Keratinocyte (primary cell): ENCODE results near the gene HSPG2. TPM values are rescaled to one million over a fixed set of nuclear protein-coding genes. Genes with fewer than 3 reads are reported as not detected.

Experiments
- DNase-seq: peaks from one replicate; pipeline ENCODE4 v3.0.0-alpha.2; 2011; ENCODE audit warnings: low read depth, missing footprints, low spot score
- FAIRE-seq: peaks from 2 replicates; lab custom pipeline; 2011; peaks lifted over from hg19 to GRCh38; lab: Jason Lieb, UNC
- H2AFZ ChIP-seq: 2 replicates; pipeline ENCODE4 v1.6.0; 2012; ENCODE audit warnings: low read length, control low read depth, inconsistent platforms; ENCODE audit not compliant: control insufficient read depth
- H3K27ac ChIP-seq: 2 replicates; pipeline ENCODE4 v1.5.1; 2011; ENCODE audit warnings: low read length; ENCODE audit not compliant: control insufficient read depth, insufficient read depth
- H3K27me3 ChIP-seq: 3 replicates; pipeline ENCODE4 v1.6.0; 2011; ENCODE audit warnings: low read length; ENCODE audit not compliant: control insufficient read depth, insufficient read depth; ENCODE audit errors: extremely low read depth
- H3K36me3 ChIP-seq, 2 experiments: 2 replicates in 1 of 2; 3 replicates in 1 of 2; pipeline ENCODE4 v1.5.1; 2011; ENCODE audit warnings: low read length in 2 of 2, mild to moderate bottlenecking in 1 of 2; ENCODE audit not compliant: control insufficient read depth in 2 of 2, insufficient read depth in 2 of 2; ENCODE audit errors: extremely low read depth in 1 of 2
- H3K4me1 ChIP-seq: 3 replicates; pipeline ENCODE4 v1.5.1; 2011; ENCODE audit warnings: low read length; ENCODE audit not compliant: control insufficient read depth, insufficient read depth; ENCODE audit errors: extremely low read depth
- H3K4me2 ChIP-seq: 3 replicates; pipeline ENCODE4 v1.6.0; 2011; ENCODE audit warnings: low read depth, low read length; ENCODE audit not compliant: control insufficient read depth, insufficient read depth; ENCODE audit errors: extremely low read depth
- H3K4me3 ChIP-seq, 3 experiments: fragments of 200-600 bp in 1 of 3; sonication (generic) in 1 of 3; 2 replicates in 2 of 3; 3 replicates in 1 of 3; pipeline ENCODE4 v1.5.1; 2011 to 2016; ENCODE audit warnings: low read length in 3 of 3, mild to moderate bottlenecking in 3 of 3, control low read depth in 2 of 3, inconsistent platforms in 1 of 3, low read depth in 1 of 3, mixed read lengths in 1 of 3, mixed run types in 1 of 3, moderate library complexity in 1 of 3; ENCODE audit not compliant: control insufficient read depth in 2 of 3, insufficient read depth in 2 of 3; ENCODE audit errors: extremely low read depth in 1 of 3
- H3K79me2 ChIP-seq: 2 replicates; pipeline ENCODE4 v1.6.0; 2012; ENCODE audit warnings: low read length; ENCODE audit not compliant: control insufficient read depth, insufficient read depth
- H3K9ac ChIP-seq: 3 replicates; pipeline ENCODE4 v1.6.0; 2011; ENCODE audit warnings: low read length; ENCODE audit not compliant: control insufficient read depth, insufficient read depth; ENCODE audit errors: extremely low read depth
- H3K9me1 ChIP-seq: 3 replicates; pipeline ENCODE4 v1.6.0; 2011; ENCODE audit warnings: low read length; ENCODE audit not compliant: control insufficient read depth, insufficient read depth; ENCODE audit errors: extremely low read depth
- H3K9me3 ChIP-seq: 2 replicates; pipeline ENCODE4 v1.5.1; 2012; ENCODE audit warnings: low read depth, low read length; ENCODE audit not compliant: control insufficient read depth
- H4K20me1 ChIP-seq: 3 replicates; pipeline ENCODE4 v1.6.0; 2011; ENCODE audit warnings: low read length; ENCODE audit not compliant: control insufficient read depth, insufficient read depth; ENCODE audit errors: extremely low read depth
- EZH2 ChIP-seq: IDR thresholded peaks from one replicate; pipeline ENCODE4 v1.6.1; 2012; ENCODE audit warnings: inconsistent platforms, mild to moderate bottlenecking, low read length, moderate library complexity
- dilution Hi-C: fragments of 300-500 bp; cut with MboI; formaldehyde crosslinking; loops from one replicate; pipeline ENCODE4 v1.7.0; 2020; ENCODE audit warnings: low sequenced_read_pairs; ENCODE audit not compliant: extremely low pct_ligation_motif_present
- polyA plus RNA-seq, 5 experiments: library from polyadenylated mRNA; depleted of rRNA in 3 of 5; stranded (reverse) in 3 of 5; stranded (forward) in 1 of 5; unstranded in 1 of 5; fragments of >200 nt; gene quantifications; 1 replicate in 1 of 5; 2 replicates in 3 of 5; 3 replicates in 1 of 5; pipeline versions ENCODE4 v1.2.1 to v1.2.3, GENCODE V29; 2011 to 2012; ENCODE audit warnings: missing spikeins in 2 of 5, low read depth in 1 of 5, low replicate concordance in 1 of 5
- TF ChIP-seq, protein P1 (sequence below), 3 experiments: IDR thresholded peaks in 1 of 3; conservative IDR thresholded peaks in 1 of 3; optimal IDR thresholded peaks in 1 of 3; 2 replicates in 2 of 3; 3 replicates in 1 of 3; pipeline versions ENCODE3 to v1.5.1; 2011; ENCODE audit warnings: low read length in 3 of 3, mild to moderate bottlenecking in 3 of 3, moderate library complexity in 2 of 3, control low read depth in 1 of 3, inconsistent platforms in 1 of 3; ENCODE audit not compliant: insufficient read depth in 2 of 3; ENCODE audit errors: extremely low read depth in 1 of 3

The HSPG2 gene
- polyA plus RNA-seq, 1 donor (not counting 4 experiments of a cell fraction or from before 2014, with no cell fraction given) = 9.0 TPM

GRCh38 chr1:21888500-21888899 is 48.6 kb downstream of the HSPG2 start:
- Histone ChIP-seq H3K4me1 (no peaks in the 10 kb centered on the region), H3K4me3 (no peak overlapping the region), H3K4me2 (no peak overlapping the region), H3K27ac (no peak overlapping the region), H3K9me1 (no peaks in the 10 kb centered on the region), H3K79me2 (no peaks in the 10 kb centered on the region), H3K36me3 (peaks cover 7 to 54% of the 10 kb centered on the region in 2 experiments), H3K9ac (no peak overlapping the region), H4K20me1 (no peaks in the 10 kb centered on the region), H2AFZ (no peak overlapping the region), H3K9me3 (no peaks in the 10 kb centered on the region), H3K27me3 (no peaks in the 10 kb centered on the region)
- dilution Hi-C loops = no loop called here
- FAIRE-seq (no peak), DNase-seq (no peak)
- TF ChIP-seq, protein P1, sequence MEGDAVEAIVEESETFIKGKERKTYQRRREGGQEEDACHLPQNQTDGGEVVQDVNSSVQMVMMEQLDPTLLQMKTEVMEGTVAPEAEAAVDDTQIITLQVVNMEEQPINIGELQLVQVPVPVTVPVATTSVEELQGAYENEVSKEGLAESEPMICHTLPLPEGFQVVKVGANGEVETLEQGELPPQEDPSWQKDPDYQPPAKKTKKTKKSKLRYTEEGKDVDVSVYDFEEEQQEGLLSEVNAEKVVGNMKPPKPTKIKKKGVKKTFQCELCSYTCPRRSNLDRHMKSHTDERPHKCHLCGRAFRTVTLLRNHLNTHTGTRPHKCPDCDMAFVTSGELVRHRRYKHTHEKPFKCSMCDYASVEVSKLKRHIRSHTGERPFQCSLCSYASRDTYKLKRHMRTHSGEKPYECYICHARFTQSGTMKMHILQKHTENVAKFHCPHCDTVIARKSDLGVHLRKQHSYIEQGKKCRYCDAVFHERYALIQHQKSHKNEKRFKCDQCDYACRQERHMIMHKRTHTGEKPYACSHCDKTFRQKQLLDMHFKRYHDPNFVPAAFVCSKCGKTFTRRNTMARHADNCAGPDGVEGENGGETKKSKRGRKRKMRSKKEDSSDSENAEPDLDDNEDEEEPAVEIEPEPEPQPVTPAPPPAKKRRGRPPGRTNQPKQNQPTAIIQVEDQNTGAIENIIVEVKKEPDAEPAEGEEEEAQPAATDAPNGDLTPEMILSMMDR (optimal IDR thresholded peaks at IDR 0.05 in 1 of 3, IDR thresholded peaks at IDR 0.05 in 1 of 3, conservative IDR thresholded peaks at IDR 0.05 in 1 of 3; ENCODE audit: extremely low read depth in 1 of 3, insufficient read depth in 2 of 3, low read length in 3 of 3) = no peak
- TF ChIP-seq EZH2 = no peak

GRCh38 chr1:21887796-21888195 is 49.3 kb downstream of the HSPG2 start:
- Histone ChIP-seq H3K27ac (no peak overlapping the region), H4K20me1 (no peaks in the 10 kb centered on the region), H2AFZ (no peak overlapping the region), H3K9ac (no peak overlapping the region), H3K4me3 (no peak overlapping the region), H3K9me1 (no peaks in the 10 kb centered on the region), H3K4me2 (no peak overlapping the region), H3K9me3 (no peaks in the 10 kb centered on the region), H3K4me1 (no peaks in the 10 kb centered on the region), H3K27me3 (no peaks in the 10 kb centered on the region), H3K79me2 (no peaks in the 10 kb centered on the region), H3K36me3 (peaks cover 8 to 52% of the 10 kb centered on the region in 2 experiments)
- DNase-seq (no peak), FAIRE-seq (no peak)
- dilution Hi-C loops = no loop called here
- TF ChIP-seq EZH2 = no peak
- TF ChIP-seq, protein P1 (optimal IDR thresholded peaks at IDR 0.05 in 1 of 3, IDR thresholded peaks at IDR 0.05 in 1 of 3, conservative IDR thresholded peaks at IDR 0.05 in 1 of 3; ENCODE audit: extremely low read depth in 1 of 3, insufficient read depth in 2 of 3, low read length in 3 of 3) = no peak
